Measurements from ENCODE around the gene DUS2. TPM values are rescaled to one million over a fixed set of nuclear protein-coding genes. Genes with fewer than 3 reads are reported as not detected.

Gene DUS2
- total and polyA plus RNA-seq, 4 donors, result 6.9 to 10.7 (median 7.9) TPM

- H3K4me1 ChIP-seq (ENCODE audit: control insufficient read depth in 4 of 4, insufficient read depth in 4 of 4, low read length in 3 of 4), result peaks cover 6 to 25% (median 23%) of the 10 kb centered on the region in 4 donors
- no peak overlapping the region for H3K9ac ChIP-seq (ENCODE audit: low read depth in 1 of 2, low read length in 2 of 2)
- H3K36me3 ChIP-seq (ENCODE audit: control insufficient read depth in 4 of 4, insufficient read depth in 3 of 4, low read depth in 1 of 4, low read length in 3 of 4), result peaks cover 0 to 2% (median 0%) of the 10 kb centered on the region in 4 donors
- H3K9me3 ChIP-seq (ENCODE audit: control insufficient read depth in 4 of 4, low read length in 3 of 4), result no peaks in the 10 kb centered on the region
- TF ChIP-seq HNF4G (IDR thresholded peaks at IDR 0.05) (no peak), SP1 (IDR thresholded peaks at IDR 0.05) (no peak), MAX (IDR thresholded peaks at IDR 0.05) (no peak), CTCF (IDR thresholded peaks at IDR 0.05; ENCODE audit: low read depth, low read length, missing input control) (no peak), FOXA2 (IDR thresholded peaks at IDR 0.05) (no peak), ZBTB33 (IDR thresholded peaks at IDR 0.05) (no peak), TAF1 (conservative IDR thresholded peaks at IDR 0.05) (no peak), ATF3 (IDR thresholded peaks at IDR 0.05) (no peak), JUND (IDR thresholded peaks at IDR 0.05) (no peak), HNF4A (conservative IDR thresholded peaks at IDR 0.05) (no peak), FOXA1 (IDR thresholded peaks at IDR 0.05) (no peak), REST (IDR thresholded peaks at IDR 0.05) (no peak), NR2F2 (IDR thresholded peaks at IDR 0.05) (no peak), GABPA (IDR thresholded peaks at IDR 0.05 in 1 of 2, conservative IDR thresholded peaks at IDR 0.05 in 1 of 2) (no peak), YY1 (IDR thresholded peaks at IDR 0.05) (no peak), RAD21 (IDR thresholded peaks at IDR 0.05) (no peak), RXRA (IDR thresholded peaks at IDR 0.05) (no peak), EGR1 (IDR thresholded peaks at IDR 0.05; ENCODE audit: low read depth in 2 of 2) (no peak)
- H3K27ac ChIP-seq (ENCODE audit: low read depth in 1 of 2, low read length in 2 of 2), result no peak overlapping the region
- WGBS, result 70% methylated on average over 8 of the region's 8 CpGs
- no peaks in the 10 kb centered on the region for H3K27me3 ChIP-seq (ENCODE audit: control insufficient read depth in 4 of 4, insufficient read depth in 4 of 4, low read length in 3 of 4)
- no peak for DNase-seq (ENCODE audit: low spot score)
- H3K4me3 ChIP-seq (ENCODE audit: low read depth in 1 of 3, low read length in 3 of 3), result no peak overlapping the region
These were observed 3.9 kb upstream of the DUS2 start for GRCh38 chr16:68019167-68019680.
